Uterus (tissue), 4 donors: ENCODE measurements around the gene STRA6. TPM values are rescaled to one million over a fixed set of nuclear protein-coding genes. Genes with fewer than 3 reads are reported as not detected.

ENCODE experiments used
- DNase-seq, 2 donors: peaks; one replicate each; pipeline ENCODE4 v3.0.0-alpha.2; 2019 to 2020
- H3K27ac ChIP-seq, 2 donors: fragments of 200-600 bp; sonication (generic); 1 replicate in 1 of 2; 2 replicates in 1 of 2; pipeline ENCODE4 v1.5.1; 2016 to 2018
- H3K27me3 ChIP-seq, 2 donors: fragments of 200-600 bp; sonication (generic); one replicate each; pipeline ENCODE4 v1.5.1; 2018 to 2019; ENCODE audit warnings: control low read depth in 1 of 2
- H3K36me3 ChIP-seq, 2 donors: fragments of 200-600 bp; sonication (generic); one replicate each; pipeline ENCODE4 v1.5.1; 2019; ENCODE audit warnings: control low read depth in 1 of 2
- H3K4me1 ChIP-seq, 2 donors: fragments of 200-600 bp; sonication (generic); one replicate each; pipeline ENCODE4 v1.5.1; 2018 to 2019; ENCODE audit warnings: control low read depth in 1 of 2
- H3K4me3 ChIP-seq, 2 donors: fragments of 200-600 bp; sonication (generic); 1 replicate in 1 of 2; 2 replicates in 1 of 2; pipeline ENCODE4 v1.5.1; 2018 to 2019; ENCODE audit warnings: mild to moderate bottlenecking in 1 of 2
- H3K9me3 ChIP-seq, 2 donors: fragments of 200-600 bp; sonication (generic); one replicate each; pipeline ENCODE4 v1.5.1; 2019; ENCODE audit warnings: control low read depth in 1 of 2
- POLR2A ChIP-seq, 2 donors: fragments of 450-650 bp; IDR thresholded peaks; one replicate each; pipeline ENCODE4 v1.6.1; 2016; ENCODE audit warnings: antibody characterized with exemption in 2 of 2, mild to moderate bottlenecking in 1 of 2, moderate library complexity in 1 of 2
- intact Hi-C: fragments of 100-400 bp; cut with DNase I; formaldehyde crosslinking; loops from one replicate; pipeline ENCODE4 v1.15.1; 2023; ENCODE audit warnings: low total_unique reads
- total RNA-seq, 4 donors: library from RNA; depleted of rRNA in 3 of 4; stranded (reverse); fragments of >200 nt in 3 of 4; gene quantifications; one replicate each; pipeline versions ENCODE4 v1.1.0 to v1.2.4, GENCODE V29; 2014 to 2023
- TF ChIP-seq, protein P1 (sequence below), 4 experiments: fragments of 200-600 bp in 2 of 4; fragments of 450-650 bp in 2 of 4; sonication (generic) in 2 of 4; IDR thresholded peaks; one replicate each; pipeline ENCODE4 v1.5.1; 2016 to 2019; ENCODE audit warnings: antibody characterized with exemption in 4 of 4, mild to moderate bottlenecking in 2 of 4, moderate library complexity in 1 of 4
- donor health status: DM: yes; HTN: yes; CAD: no.

Gene STRA6
- total RNA-seq, 4 donors from 2014 or later, result 0.26 to 62.6 (median 11.6) TPM; not detected in 1

- no peak overlapping the region for H3K27ac ChIP-seq
- no peak for TF ChIP-seq POLR2A (IDR thresholded peaks at IDR 0.05)
- TF ChIP-seq, protein P1, sequence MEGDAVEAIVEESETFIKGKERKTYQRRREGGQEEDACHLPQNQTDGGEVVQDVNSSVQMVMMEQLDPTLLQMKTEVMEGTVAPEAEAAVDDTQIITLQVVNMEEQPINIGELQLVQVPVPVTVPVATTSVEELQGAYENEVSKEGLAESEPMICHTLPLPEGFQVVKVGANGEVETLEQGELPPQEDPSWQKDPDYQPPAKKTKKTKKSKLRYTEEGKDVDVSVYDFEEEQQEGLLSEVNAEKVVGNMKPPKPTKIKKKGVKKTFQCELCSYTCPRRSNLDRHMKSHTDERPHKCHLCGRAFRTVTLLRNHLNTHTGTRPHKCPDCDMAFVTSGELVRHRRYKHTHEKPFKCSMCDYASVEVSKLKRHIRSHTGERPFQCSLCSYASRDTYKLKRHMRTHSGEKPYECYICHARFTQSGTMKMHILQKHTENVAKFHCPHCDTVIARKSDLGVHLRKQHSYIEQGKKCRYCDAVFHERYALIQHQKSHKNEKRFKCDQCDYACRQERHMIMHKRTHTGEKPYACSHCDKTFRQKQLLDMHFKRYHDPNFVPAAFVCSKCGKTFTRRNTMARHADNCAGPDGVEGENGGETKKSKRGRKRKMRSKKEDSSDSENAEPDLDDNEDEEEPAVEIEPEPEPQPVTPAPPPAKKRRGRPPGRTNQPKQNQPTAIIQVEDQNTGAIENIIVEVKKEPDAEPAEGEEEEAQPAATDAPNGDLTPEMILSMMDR (IDR thresholded peaks at IDR 0.05), result no peak
- no peaks in the 10 kb centered on the region for H3K27me3 ChIP-seq
- H3K9me3 ChIP-seq, result no peaks in the 10 kb centered on the region
- H3K4me1 ChIP-seq, result peaks cover 3 to 5% of the 10 kb centered on the region in 2 donors
- DNase-seq, result peak; percentile 54 to 75
- H3K4me3 ChIP-seq, result no peak overlapping the region
- H3K36me3 ChIP-seq, result no peaks in the 10 kb centered on the region
- intact Hi-C loops, result no loop called here
Observed at GRCh38 chr15:74196175-74196574, 6.4 kb downstream of the STRA6 start.

DNA sequence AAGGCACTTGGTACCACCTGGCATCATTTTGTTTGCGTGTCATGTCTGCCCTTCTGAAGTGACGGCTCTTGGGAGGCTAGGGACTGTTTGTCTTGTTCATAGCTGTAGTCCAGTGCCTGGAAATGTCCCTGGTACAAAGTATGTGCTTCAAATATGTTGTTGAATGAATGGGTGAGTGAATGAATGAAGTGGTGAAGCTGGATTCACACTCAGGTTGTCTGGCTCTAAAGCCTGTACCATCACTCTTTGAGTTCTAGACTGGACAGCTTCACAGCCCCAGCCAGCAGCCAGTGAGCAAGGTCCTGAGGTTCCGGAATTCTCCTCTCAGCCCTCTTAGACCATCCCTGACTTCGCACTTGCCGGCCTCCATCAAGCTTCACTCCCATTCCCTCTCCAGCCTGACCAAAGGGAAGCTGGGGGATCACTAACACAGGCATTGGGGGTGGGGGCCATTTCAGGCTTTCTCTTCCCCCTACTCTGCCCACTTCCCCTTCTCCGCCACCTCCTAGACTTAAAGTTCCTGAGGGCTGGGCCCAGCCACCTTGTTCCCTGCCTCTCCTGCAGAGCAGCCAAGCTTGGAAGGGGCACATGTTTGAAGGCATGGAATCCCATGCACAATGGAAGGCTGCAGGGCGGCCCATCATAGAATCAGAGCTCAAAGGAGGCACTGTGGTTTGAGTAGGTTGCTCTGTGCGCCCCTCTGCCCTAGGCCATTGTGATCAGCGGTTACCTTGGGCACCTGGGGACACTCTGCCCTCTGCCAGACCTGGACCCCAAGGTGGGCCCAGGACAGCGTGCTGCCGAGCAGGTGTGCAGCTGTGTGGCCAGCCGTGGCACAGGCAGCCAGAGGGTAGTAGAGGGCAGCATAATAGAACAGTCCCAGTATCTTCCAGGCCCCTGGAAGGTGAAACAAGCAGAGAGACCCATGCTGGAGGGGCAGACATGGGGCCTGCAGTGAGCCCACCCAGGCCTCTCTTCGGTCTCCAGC is 7.7 kb downstream of the STRA6 start:
- intact Hi-C loops, result no loop called here
- Histone ChIP-seq H3K4me1 (peaks cover 0 to 5% of the 10 kb centered on the region in 2 donors), H3K4me3 (no peak overlapping the region), H3K27ac (no peak overlapping the region), H3K36me3 (no peaks in the 10 kb centered on the region), H3K27me3 (no peaks in the 10 kb centered on the region), H3K9me3 (no peaks in the 10 kb centered on the region)
- TF ChIP-seq, protein P1 (IDR thresholded peaks at IDR 0.05), result no peak
- TF ChIP-seq POLR2A (IDR thresholded peaks at IDR 0.05), result no peak
- no peak for DNase-seq

DNA sequence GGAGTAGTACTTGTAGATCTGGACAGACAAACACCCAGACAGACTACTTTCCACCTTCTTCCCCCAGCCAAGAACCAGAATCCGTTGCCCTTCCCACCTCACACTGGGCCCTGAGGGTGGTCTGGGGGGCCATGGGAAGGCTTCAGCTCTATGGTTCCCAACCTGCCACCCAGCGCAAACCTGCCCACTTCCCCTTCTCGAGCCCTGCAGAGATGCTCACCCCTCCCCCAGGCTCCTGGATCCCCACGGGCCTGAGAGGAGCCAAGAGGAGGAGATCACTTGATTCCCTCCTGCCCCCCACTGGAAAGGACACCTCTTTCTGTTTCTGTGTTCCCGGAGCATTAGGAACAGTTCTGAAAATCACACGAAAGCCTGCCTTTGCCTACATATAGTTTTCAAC is 8.7 kb downstream of the STRA6 start:
- Histone ChIP-seq H3K4me3 (no peak overlapping the region), H3K9me3 (no peaks in the 10 kb centered on the region), H3K27me3 (no peaks in the 10 kb centered on the region), H3K4me1 (peaks cover 0 to 5% of the 10 kb centered on the region in 2 donors), H3K36me3 (no peaks in the 10 kb centered on the region), H3K27ac (no peak overlapping the region)
- intact Hi-C loops, result no loop called here
- TF ChIP-seq, protein P1 (IDR thresholded peaks at IDR 0.05), result no peak
- no peak for TF ChIP-seq POLR2A (IDR thresholded peaks at IDR 0.05)
- no peak for DNase-seq

- intact Hi-C loops, result no loop called here
- Histone ChIP-seq H3K4me1 (peaks cover 0 to 5% of the 10 kb centered on the region in 2 donors), H3K27ac (no peak overlapping the region), H3K4me3 (no peak overlapping the region), H3K36me3 (no peaks in the 10 kb centered on the region), H3K27me3 (no peaks in the 10 kb centered on the region), H3K9me3 (no peaks in the 10 kb centered on the region)
- no peak for DNase-seq
- TF ChIP-seq POLR2A (IDR thresholded peaks at IDR 0.05), result no peak
- TF ChIP-seq, protein P1 (IDR thresholded peaks at IDR 0.05), result no peak
Observed at GRCh38 chr15:74193299-74193718, 9.3 kb downstream of the STRA6 start.

GRCh38 chr15:74192751-74193150 is 9.8 kb downstream of the STRA6 start:
- no peak overlapping the region for H3K4me3 ChIP-seq
- H3K27me3 ChIP-seq, result no peaks in the 10 kb centered on the region
- no peaks in the 10 kb centered on the region for H3K9me3 ChIP-seq
- TF ChIP-seq POLR2A (IDR thresholded peaks at IDR 0.05), result no peak
- intact Hi-C loops, result no loop called here
- peaks cover 0 to 5% of the 10 kb centered on the region in 2 donors for H3K4me1 ChIP-seq
- no peak overlapping the region for H3K27ac ChIP-seq
- no peak for DNase-seq
- H3K36me3 ChIP-seq, result no peaks in the 10 kb centered on the region
